Activated T-cell treated with anti-CD3 and anti-CD28 coated beads for 24 hours (primary cell): ENCODE measurements around the gene SMIM1.
"Not testable (repeated sequence)": the region's sequence is repeated elsewhere in the genome, so short reads cannot be mapped to it uniquely, and the experiment has no call there.

ENCODE experiments used
- DNase-seq: peaks from one replicate; pipeline ENCODE4 v3.0.0-alpha.2; 2020; ENCODE audit warnings: low read depth

Gene SMIM1

GRCh38 chr1:3796215-3797061, 23.9 kb downstream of the SMIM1 start, which contains the start of gene LRRC47:
TSS of gene LRRC47 (minus strand) at chr1:3796498. CDS start at chr1:3796476, 22 bp downstream.
- DNase-seq: peak; percentile 92

GRCh38 chr1:3799976-3800685, 27.6 kb downstream of the SMIM1 start:
- DNase-seq: no peak

DNA sequence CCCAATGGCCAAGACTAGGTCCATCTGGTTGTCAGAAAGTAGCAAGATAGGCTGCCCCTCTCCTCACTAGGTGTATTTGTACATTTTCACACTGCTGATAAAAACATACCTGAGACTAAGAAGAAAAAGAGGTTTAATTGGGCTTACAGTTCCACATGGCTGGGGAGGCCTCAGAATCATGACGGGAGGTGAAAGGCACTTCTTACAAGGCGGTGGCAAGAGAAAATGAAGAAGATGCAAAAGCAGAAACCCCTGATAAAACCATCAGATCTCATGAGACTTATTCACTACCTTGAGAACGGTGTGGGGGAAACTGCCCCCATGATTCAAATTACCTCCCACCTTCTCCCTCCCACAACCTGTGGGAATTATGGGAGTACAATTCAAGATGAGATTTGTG, 28.2 kb downstream of the SMIM1 start:
- not testable (repeated sequence) for DNase-seq

GRCh38 chr1:3803905-3804626, 31.5 kb downstream of the SMIM1 start:
- DNase-seq: no peak

DNA sequence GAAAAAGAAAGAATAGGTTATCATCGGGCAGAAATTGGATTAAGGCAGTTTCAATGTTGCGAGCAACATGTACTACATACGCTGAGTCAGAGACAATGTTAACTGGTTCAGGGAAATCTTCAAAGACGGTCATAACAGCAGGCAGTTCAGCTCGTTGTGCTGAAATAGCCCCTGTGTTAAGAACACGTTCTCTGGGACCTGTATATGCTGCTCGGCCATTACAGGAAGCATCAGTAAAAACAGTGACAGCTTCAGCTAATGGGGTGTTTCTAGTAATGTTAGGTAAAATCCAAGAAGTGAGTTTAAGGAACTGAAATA, 32.0 kb downstream of the SMIM1 start:
- DNase-seq: not testable (repeated sequence)

DNA sequence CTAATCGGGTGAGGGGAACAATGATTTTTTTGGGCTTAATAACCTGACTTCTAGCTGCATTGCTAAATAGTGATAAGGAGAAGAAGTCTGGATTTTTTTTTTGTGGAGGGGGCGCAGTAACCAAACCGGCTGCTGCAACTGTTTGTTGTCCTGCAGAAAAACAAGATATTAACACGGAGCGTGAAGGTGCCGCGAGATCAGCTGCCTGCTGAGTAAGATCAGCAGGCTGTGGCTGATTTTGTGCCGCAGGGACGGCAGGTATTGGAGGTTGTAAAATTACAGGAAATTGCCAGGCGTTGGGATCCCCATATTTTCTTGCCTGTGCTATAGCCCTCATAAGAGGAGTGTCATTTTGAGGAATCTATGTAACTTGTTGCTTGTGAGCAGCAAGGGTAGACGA, 32.5 kb downstream of the SMIM1 start:
- no peak for DNase-seq

GRCh38 chr1:3807769-3808168, 35.2 kb downstream of the SMIM1 start:
- DNase-seq: no peak

GRCh38 chr1:3809680-3810079, 37.1 kb downstream of the SMIM1 start:
- DNase-seq: no peak

DNA sequence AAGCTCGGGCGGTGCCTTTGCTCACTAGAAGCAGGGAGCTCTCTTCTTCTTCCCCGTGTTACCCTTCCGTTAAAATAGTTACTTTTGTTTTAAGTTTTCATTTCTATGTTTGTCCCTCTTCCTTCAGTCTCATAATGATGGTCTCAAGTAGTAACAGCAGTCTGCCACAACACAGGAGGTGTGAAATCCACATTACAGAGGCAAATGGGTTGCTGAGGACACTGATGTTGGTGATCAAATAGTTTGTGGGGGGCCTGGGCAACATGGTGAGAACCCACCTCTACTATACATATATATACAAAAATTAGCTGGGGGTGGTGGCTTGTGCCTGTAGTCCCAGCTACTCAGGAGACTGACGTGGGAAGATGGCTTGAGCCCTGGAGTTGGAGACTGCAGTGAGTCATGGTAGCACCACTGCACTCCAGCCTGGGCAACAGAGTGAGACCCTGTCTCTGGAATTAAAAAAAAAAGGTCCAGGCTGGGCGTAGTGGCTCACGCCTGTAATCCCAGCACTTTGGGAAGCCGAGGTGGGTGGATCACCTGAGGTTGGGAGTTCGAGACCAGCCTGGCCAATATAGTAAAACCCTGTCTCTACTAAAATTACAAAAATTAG, 37.7 kb downstream of the SMIM1 start:
- DNase-seq: not testable (repeated sequence)

GRCh38 chr1:3811595-3811911, 39.0 kb downstream of the SMIM1 start:
- DNase-seq: no peak

GRCh38 chr1:3814065-3814464, 41.5 kb downstream of the SMIM1 start:
- DNase-seq: no peak

GRCh38 chr1:3814771-3815561, 42.4 kb downstream of the SMIM1 start:
- DNase-seq: no peak

DNA sequence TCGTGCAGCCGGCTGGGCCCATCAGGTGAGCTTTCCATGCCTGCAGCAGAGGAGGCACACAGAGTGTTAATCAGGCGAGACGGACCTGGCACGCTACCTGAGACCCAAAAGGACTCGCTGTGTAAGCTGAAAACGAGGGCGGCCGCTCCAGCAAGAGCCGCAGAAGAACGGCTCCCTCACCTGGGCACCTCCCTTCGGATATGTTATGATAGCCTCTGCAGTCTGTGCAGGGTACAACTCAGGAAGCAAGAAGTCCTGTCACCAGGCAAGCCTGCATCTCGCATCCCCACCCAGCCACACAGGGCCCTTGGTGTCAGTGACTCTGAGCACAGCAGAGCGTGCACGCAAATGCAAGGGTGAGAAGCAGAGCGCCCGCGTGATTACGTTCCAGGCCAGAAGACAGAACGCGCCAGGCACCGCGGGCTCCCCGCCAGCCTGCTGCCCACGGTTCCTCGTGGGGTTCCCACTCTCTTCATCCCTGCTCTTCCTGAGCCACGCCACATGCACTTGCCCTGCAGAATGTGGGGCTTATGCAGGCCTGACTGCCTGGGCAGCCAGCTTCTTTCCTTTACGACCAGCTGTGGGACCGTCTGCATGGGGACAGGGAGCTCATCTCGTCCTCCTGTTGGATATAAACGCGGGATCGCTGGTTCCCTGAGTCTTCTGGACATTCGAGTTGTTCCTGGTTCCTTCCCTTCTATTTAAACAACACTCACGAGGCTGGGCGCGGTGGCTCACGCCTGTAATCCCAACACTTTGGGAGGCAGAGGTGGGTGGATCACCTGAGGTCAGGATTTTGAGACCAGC, 44.0 kb downstream of the SMIM1 start:
- no peak for DNase-seq

- DNase-seq: no peak
Measured at GRCh38 chr1:3817138-3817740, 44.7 kb downstream of the SMIM1 start.

GRCh38 chr1:3817821-3818597, 45.5 kb downstream of the SMIM1 start:
- DNase-seq: no peak

- no peak for DNase-seq
Measured at GRCh38 chr1:3819771-3820200, 47.2 kb downstream of the SMIM1 start.

GRCh38 chr1:3820316-3820715, 47.8 kb downstream of the SMIM1 start:
- no peak for DNase-seq

DNA sequence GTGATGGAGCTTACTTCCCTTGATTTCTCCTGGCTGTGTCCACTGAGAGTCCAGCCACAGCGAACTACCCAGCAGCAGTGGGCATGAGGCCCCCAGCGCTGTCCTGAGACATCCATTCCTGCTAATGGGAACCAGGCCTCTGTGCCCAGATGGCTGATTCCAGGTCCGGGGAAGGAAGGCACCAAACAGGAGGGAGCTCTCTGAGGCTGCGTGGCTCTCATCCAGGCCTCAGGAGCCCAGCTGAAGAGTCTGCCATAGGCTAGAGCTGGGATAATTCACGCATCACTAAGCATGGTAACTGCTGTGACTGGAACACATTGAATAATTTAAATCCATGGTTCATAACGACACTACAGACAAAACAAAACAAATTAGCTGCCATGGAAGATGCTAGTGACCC, 48.5 kb downstream of the SMIM1 start:
- DNase-seq: no peak

DNA sequence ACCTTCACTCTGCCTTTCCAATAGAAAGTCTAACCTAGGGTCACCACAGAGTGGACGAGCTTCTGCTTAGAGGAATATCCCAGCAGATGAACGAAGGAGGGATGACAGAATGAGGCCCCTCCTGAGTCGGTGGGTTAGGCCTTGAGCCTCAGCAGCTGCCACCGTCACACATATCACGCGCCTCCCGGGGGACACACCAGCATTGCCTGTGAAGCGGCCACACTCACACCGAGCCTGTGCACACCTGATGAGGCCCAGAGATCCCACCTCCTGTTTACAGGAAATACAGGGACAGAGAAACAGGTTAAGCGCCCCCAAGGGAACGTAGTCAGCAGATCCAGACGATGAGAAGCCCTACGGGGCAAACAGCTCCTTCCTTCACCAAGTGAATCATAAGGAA, 48.9 kb downstream of the SMIM1 start:
- no peak for DNase-seq

DNA sequence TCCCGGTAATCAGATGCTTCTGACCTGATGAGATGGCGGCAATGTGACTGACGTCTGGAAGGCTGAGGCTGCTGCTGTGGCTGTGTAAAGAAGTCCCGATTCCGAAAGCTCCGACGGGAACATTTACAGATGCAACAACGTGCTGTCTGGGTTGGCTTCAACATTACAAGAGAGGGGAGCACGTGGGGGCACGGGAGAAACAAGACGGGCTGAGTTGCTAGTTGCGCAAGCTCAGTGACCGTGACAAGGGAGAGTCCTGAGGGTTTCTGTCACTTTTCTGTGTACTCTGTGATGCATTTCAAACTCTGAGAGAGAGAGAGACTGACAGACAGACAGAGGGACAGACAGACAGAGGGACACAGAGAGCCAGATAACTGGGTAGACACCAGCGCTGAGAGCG, 49.4 kb downstream of the SMIM1 start:
- DNase-seq: no peak
